K562 (cell line): ENCODE measurements around the gene TRRAP. TPM values are rescaled to one million over a fixed set of nuclear protein-coding genes. Genes with fewer than 3 reads are reported as not detected.

Source experiments
- ATAC-seq: fragments of 200-7000 bp; cut with Tn5 transposase; 3 replicates; pipeline ENCODE4 v1.9.1; 2020; ENCODE audit warnings: moderate library complexity
- BruUV-seq: library from RNA; stranded (reverse); fragments of 400-500 nt; replicated peaks from 2 replicates; lab custom pipeline; 2021; lab: Mats Ljungman, UMichigan
- CTCF ChIA-PET: fragments of 300-600 bp; formaldehyde crosslinking; extraction: SDS; loops from one replicate; lab custom pipeline; 2021; ENCODE audit warnings: low intra/inter-chr PET ratio; lab: Yijun Ruan, JAX
- POLR2A ChIA-PET: fragments of 300-600, 350-650 bp; sonication (Branson Sonifier 250); formaldehyde crosslinking; extraction: SDS; loops from one replicate; lab custom pipeline; 2021; ENCODE audit warnings: antibody characterized with exemption, inconsistent platforms; lab: Yijun Ruan, JAX
- DNase-seq, 4 experiments: peaks; one replicate each; pipeline versions ENCODE4 v3.0.0 to v3.0.0-alpha.2; 2011 to 2018; ENCODE audit warnings: low spot score in 3 of 4, mixed read lengths in 3 of 4; ENCODE audit errors: extremely low read depth in 1 of 4
- FAIRE-seq: peaks from 2 replicates; lab custom pipeline; 2011; peaks lifted over from hg19 to GRCh38; lab: Jason Lieb, UNC
- H2AFZ ChIP-seq: 2 replicates; pipeline ENCODE4 v1.6.0; 2011; ENCODE audit warnings: low read depth, low read length, control low read depth, inconsistent platforms
- H3K27ac ChIP-seq: fragments of 200-600 bp; 3 replicates; pipeline ENCODE4 v1.8.0; 2011; ENCODE audit warnings: low read depth, mild to moderate bottlenecking, control low read depth, inconsistent platforms, low read length, moderate library complexity, mixed read lengths; ENCODE audit errors: extremely low read depth
- H3K27me3 ChIP-seq, 2 experiments: fragments of 300-600 bp in 1 of 2; 2 replicates in 1 of 2; 3 replicates in 1 of 2; pipeline versions ENCODE4 v1.6.0 to v1.8.0; 2011; ENCODE audit warnings: inconsistent platforms in 2 of 2, low read length in 2 of 2, mild to moderate bottlenecking in 1 of 2, mixed read lengths in 1 of 2, moderate library complexity in 1 of 2; ENCODE audit not compliant: control insufficient read depth in 2 of 2, insufficient read depth in 2 of 2
- H3K36me3 ChIP-seq: fragments of 300-600 bp; 3 replicates; pipeline ENCODE4 v1.8.0; 2011; ENCODE audit warnings: mild to moderate bottlenecking, low read length, inconsistent platforms; ENCODE audit not compliant: control insufficient read depth, insufficient read depth
- H3K4me1 ChIP-seq, 2 experiments: fragments of 200-600 bp in 1 of 2; replicated peaks in 1 of 2; 2 replicates in 1 of 2; 3 replicates in 1 of 2; pipeline versions ENCODE4 v1.5.1 to v1.8.0; 2011; ENCODE audit warnings: inconsistent platforms in 2 of 2, low read length in 2 of 2, mild to moderate bottlenecking in 1 of 2, mixed read lengths in 1 of 2, moderate library complexity in 1 of 2; ENCODE audit not compliant: control insufficient read depth in 2 of 2, insufficient read depth in 2 of 2
- H3K4me2 ChIP-seq: 2 replicates; pipeline ENCODE4 v1.6.1; 2011; ENCODE audit warnings: low read length, control low read depth, inconsistent platforms, mixed read lengths; ENCODE audit not compliant: insufficient read depth
- H3K4me3 ChIP-seq: fragments of 200-600 bp; sonication (generic), shearing (Covaris generic); 2 replicates; pipeline ENCODE4 v1.5.1; 2016; ENCODE audit warnings: control low read depth, inconsistent platforms
- H3K79me2 ChIP-seq: fragments of 200-600 bp; 3 replicates; pipeline ENCODE4 v1.8.0; 2011; ENCODE audit warnings: low read length, inconsistent platforms; ENCODE audit not compliant: control insufficient read depth, insufficient read depth
- H3K9ac ChIP-seq, 2 experiments: 2 replicates each; pipeline versions ENCODE4 v1.6.0 to v1.6.1; 2011; ENCODE audit warnings: low read depth in 2 of 2, low read length in 2 of 2, control low read depth in 1 of 2, inconsistent platforms in 1 of 2, mild to moderate bottlenecking in 1 of 2, mixed read lengths in 1 of 2; ENCODE audit not compliant: insufficient read depth in 1 of 2
- H3K9me1 ChIP-seq: one replicate; pipeline ENCODE4 v1.6.0; 2011; ENCODE audit warnings: inconsistent platforms, mild to moderate bottlenecking, low read length, moderate library complexity; ENCODE audit not compliant: control insufficient read depth, insufficient read depth
- H3K9me3 ChIP-seq: replicated peaks from 2 replicates; pipeline ENCODE4 v1.5.1; 2011; ENCODE audit warnings: low read depth, low read length, inconsistent platforms; ENCODE audit not compliant: control insufficient read depth, insufficient read depth
- H4K20me1 ChIP-seq: replicated peaks from 2 replicates; pipeline ENCODE4 v1.6.1; 2011; ENCODE audit warnings: low read length, inconsistent platforms, mixed read lengths; ENCODE audit not compliant: control insufficient read depth, insufficient read depth
- KDM1A ChIP-seq, 2 experiments: fragments of 450-650 bp; IDR thresholded peaks; 2 replicates each; pipeline ENCODE4 v1.6.1; 2016; ENCODE audit warnings: mild to moderate bottlenecking in 2 of 2
- NFE2L1 ChIP-seq: fragments of 450-650 bp; IDR thresholded peaks from 2 replicates; pipeline ENCODE4 v1.6.1; 2016; ENCODE audit warnings: missing genetic modification characterization, low read depth, mild to moderate bottlenecking, missing compliant biosample characterization, moderate library complexity, borderline replicate concordance
- TEAD4 ChIP-seq, 2 experiments: sonication (generic) in 1 of 2; formaldehyde crosslinking in 1 of 2; IDR thresholded peaks; 2 replicates each; pipeline versions ENCODE4 v1.6.1 to v1.8.0; 2012 to 2022; ENCODE audit warnings: borderline replicate concordance in 1 of 2, inconsistent platforms in 1 of 2, low read length in 1 of 2, mild to moderate bottlenecking in 1 of 2, missing genetic modification reagents in 1 of 2
- WHSC1 ChIP-seq: IDR thresholded peaks from one replicate; pipeline ENCODE4 v1.6.1; 2012; ENCODE audit warnings: low read length, control low read depth, inconsistent platforms
- ZNF668 ChIP-seq: fragments of 250-450 bp; sonication (Bioruptor Pico); IDR thresholded peaks from 2 replicates; pipeline ENCODE4 v1.8.0; 2022; ENCODE audit warnings: mild to moderate bottlenecking, inconsistent platforms
- WGBS: fragments of 100-300 bp; shearing (Covaris generic); methylation state at CpG from one replicate; pipeline ENCODE4 v1.1.6; 2016; ENCODE audit warnings: low coverage, mixed read lengths; ENCODE audit not compliant: insufficient coverage; ENCODE audit errors: missing lambda C conversion rate; 5-methylcytosine and 5-hydroxymethylcytosine counted together
- in situ Hi-C: fragments of 300-500 bp; cut with MboI; formaldehyde crosslinking; loops from 4 replicates; pipeline ENCODE4 v1.15.0; 2018; ENCODE audit warnings: inconsistent platforms, mixed read lengths
- intact Hi-C: fragments of 100-400 bp; cut with micrococcal nuclease; formaldehyde crosslinking; loops from 2 replicates; pipeline ENCODE4 v1.14.2; 2022
- polyA plus RNA-seq, 8 experiments: library from polyadenylated mRNA; depleted of rRNA in 4 of 8; stranded (reverse) in 5 of 8; unstranded in 3 of 8; fragments of >200 nt; fragmentation: Nextera tagmentation in 2 of 8; fragmentation: Illumina TruSeq in 1 of 8; extraction: Ambion mirVana in 2 of 8; extraction: Trizol in 1 of 8; gene quantifications; 2 replicates each; pipeline versions ENCODE4 v1.2.1 to v1.2.3, GENCODE V29; 2011 to 2014; ENCODE audit warnings: inconsistent platforms in 1 of 8, missing spikeins in 1 of 8
- total RNA-seq, 7 experiments: library from RNA; depleted of rRNA in 6 of 7; stranded (reverse); fragments of >200 nt in 6 of 7; fragmentation: Illumina TruSeq in 2 of 7; extraction: Trizol in 2 of 7; gene quantifications; 2 replicates each; pipeline versions ENCODE4 v1.2.1 to v1.2.3, GENCODE V29; 2011 to 2021; ENCODE audit warnings: low replicate concordance in 1 of 7

The TRRAP gene
- total and polyA plus RNA-seq, 9 of the 15 experiments (the other 6 are each of a cell fraction or from before 2014, with no cell fraction given) = 1.3 to 47.2 (median 9.7) TPM

DNA sequence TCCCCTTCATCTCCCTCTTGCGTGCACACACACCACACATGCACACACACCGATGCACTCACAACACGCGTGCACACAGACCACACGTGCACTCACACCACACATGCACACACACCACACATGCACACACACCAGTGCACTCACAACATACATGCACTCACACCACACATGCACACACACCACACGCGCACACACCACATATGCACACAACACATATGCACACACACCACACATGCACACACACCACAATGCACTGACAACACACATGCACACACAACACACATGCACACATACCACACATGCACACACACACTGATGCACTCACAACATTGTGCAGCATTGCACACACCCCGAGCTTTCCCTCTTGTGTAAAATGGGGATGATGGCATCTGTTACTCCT, 68.1 kb downstream of the TRRAP start:
- Histone ChIP-seq H2AFZ (no peak overlapping the region), H3K27ac (no peak overlapping the region; the same call in 2 of the 3 replicates), H3K79me2 (0 out of 3 replicates have a peak, but pooled peaks cover 3% of the 10 kb centered on the region), H4K20me1 (0 out of 2 replicates have a peak, but pooled peaks cover 13% of the 10 kb centered on the region), H3K9ac (no peak overlapping the region), H3K4me1 (no peaks in the 10 kb centered on the region), H3K9me1 (no peaks in the 10 kb centered on the region), H3K36me3 (peaks cover 92% of the 10 kb centered on the region), H3K4me2 (no peak overlapping the region), H3K27me3 (no peaks in the 10 kb centered on the region)
- ChIA-PET POLR2A (no interaction called here), CTCF (no interaction called here)
- in situ Hi-C loops = no loop called here
- ATAC-seq (no peak), FAIRE-seq (peak; percentile 6), DNase-seq (no peak)
- 94% methylated on average over 8 of the region's 8 CpGs for whole genome bisulfite sequencing
- TF ChIP-seq ZNF668 (CRISPR knock-in tag) (no peak), WHSC1 (peak; percentile 34), TEAD4 (IDR thresholded peaks at IDR 0.05; ENCODE audit: low read length) (no peak), TEAD4 (CRISPR knock-in tag; IDR thresholded peaks at IDR 0.05; ENCODE audit: borderline replicate concordance) (no peak), NFE2L1 (tag) (no peak), KDM1A (IDR thresholded peaks at IDR 0.05) (peak in 1 of 2 experiments; percentile 54; a peak in 1 of 4 replicates)
- TF ChIP-seq, all 486 proteins: peak for 2
- intact Hi-C loops = no loop called here
- BruUV-seq = no TSS peak
- H3K4me3 ChIP-seq = no peak overlapping the region
- H3K9me3 ChIP-seq = no peaks in the 10 kb centered on the region
